ENCODE results near the gene TAC4. TPM values are rescaled to one million over a fixed set of nuclear protein-coding genes. Genes with fewer than 3 reads are reported as not detected.

The TAC4 gene
- total RNA-seq, 2 donors from 2014 or later: 1.5 to 3.2 TPM

DNA sequence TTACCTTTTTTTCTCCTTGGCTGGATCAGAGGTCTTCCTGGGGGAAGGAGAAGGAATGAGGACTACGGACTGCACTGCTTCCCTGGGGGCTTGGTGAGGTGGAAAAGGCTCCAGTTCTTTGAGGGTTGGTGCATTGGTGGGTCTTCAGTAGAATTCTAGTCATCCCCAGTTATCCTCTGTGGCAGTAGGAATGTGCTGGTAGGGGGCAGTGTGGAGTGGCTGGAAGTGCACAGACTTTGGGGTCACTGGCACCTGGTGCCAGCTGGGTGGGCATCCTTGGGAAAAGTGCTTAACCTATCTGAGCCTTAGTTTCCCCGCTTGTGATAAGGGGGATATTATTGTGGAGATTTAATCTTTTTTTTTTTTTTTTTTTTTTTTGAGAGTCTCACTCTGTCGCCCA lies 6.3 kb downstream of the TAC4 start:
- Histone ChIP-seq H3K9ac (ENCODE audit: extremely low read depth, low read length, poor library complexity, severe bottlenecking) (no peak overlapping the region), H3K4me3 (ENCODE audit: low read length) (no peak overlapping the region), H3K27ac (ENCODE audit: low read depth, low read length) (no peak overlapping the region), H3K9me3 (ENCODE audit: control insufficient read depth, low read length) (no peaks in the 10 kb centered on the region), H3K4me1 (ENCODE audit: control insufficient read depth, insufficient read depth, low read length) (peaks cover 12% of the 10 kb centered on the region), H3K27me3 (ENCODE audit: control insufficient read depth, insufficient read depth, low read length, poor library complexity, severe bottlenecking) (no peaks in the 10 kb centered on the region), H3K36me3 (ENCODE audit: control insufficient read depth, insufficient read depth, low read length) (peaks cover 5% of the 10 kb centered on the region)
- Mint-ChIP-seq H3K4me3 (no peak overlapping the region), H3K36me3 (ENCODE audit: low read depth) (peaks cover 25% of the 10 kb centered on the region), H3K4me1 (peaks cover 11% of the 10 kb centered on the region), H3K9me3 (no peaks in the 10 kb centered on the region), H3K27ac (no peak overlapping the region), H3K27me3 (ENCODE audit: insufficient read depth) (no peaks in the 10 kb centered on the region)
- TF ChIP-seq, protein P1, sequence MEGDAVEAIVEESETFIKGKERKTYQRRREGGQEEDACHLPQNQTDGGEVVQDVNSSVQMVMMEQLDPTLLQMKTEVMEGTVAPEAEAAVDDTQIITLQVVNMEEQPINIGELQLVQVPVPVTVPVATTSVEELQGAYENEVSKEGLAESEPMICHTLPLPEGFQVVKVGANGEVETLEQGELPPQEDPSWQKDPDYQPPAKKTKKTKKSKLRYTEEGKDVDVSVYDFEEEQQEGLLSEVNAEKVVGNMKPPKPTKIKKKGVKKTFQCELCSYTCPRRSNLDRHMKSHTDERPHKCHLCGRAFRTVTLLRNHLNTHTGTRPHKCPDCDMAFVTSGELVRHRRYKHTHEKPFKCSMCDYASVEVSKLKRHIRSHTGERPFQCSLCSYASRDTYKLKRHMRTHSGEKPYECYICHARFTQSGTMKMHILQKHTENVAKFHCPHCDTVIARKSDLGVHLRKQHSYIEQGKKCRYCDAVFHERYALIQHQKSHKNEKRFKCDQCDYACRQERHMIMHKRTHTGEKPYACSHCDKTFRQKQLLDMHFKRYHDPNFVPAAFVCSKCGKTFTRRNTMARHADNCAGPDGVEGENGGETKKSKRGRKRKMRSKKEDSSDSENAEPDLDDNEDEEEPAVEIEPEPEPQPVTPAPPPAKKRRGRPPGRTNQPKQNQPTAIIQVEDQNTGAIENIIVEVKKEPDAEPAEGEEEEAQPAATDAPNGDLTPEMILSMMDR (conservative IDR thresholded peaks at IDR 0.05): peak; percentile 59
- DNase-seq: no peak
- WGBS, 2 experiments (ENCODE audit: insufficient coverage in 1 of 2, insufficient read length in 1 of 2): 92% methylated on average over 1 of the region's 3 CpGs; no CpG with 5 or more reads in 1 of the 2 experiments

DNA sequence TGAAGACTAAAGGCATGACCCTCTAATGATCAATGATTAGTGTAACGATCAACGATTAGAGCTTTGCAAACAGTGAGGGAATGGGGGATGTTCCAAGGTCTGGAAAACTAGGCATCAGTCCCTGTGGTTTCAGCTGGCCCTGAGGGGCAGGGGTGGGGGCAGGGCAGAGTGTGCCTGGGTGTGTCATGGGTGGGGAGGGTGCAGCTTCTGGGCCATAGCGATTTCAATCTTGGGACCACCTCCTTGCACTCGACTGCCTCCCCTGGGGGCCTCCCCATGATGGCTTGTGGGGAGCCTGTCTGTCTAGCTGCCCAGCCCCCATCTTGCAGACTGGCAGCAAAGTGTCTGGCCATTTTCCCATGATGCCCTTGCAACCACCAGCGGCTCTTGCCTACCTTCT lies 8.4 kb downstream of the TAC4 start:
- Mint-ChIP-seq H3K4me3 (no peak overlapping the region), H3K36me3 (ENCODE audit: low read depth) (peaks cover 30% of the 10 kb centered on the region), H3K27me3 (ENCODE audit: insufficient read depth) (no peaks in the 10 kb centered on the region), H3K27ac (no peak overlapping the region), H3K9me3 (no peaks in the 10 kb centered on the region), H3K4me1 (no peaks in the 10 kb centered on the region)
- H3K4me1 ChIP-seq (ENCODE audit: control insufficient read depth, insufficient read depth, low read length): no peaks in the 10 kb centered on the region
- no peaks in the 10 kb centered on the region for H3K27me3 ChIP-seq (ENCODE audit: control insufficient read depth, insufficient read depth, low read length, poor library complexity, severe bottlenecking)
- H3K4me3 ChIP-seq (ENCODE audit: low read length): no peak overlapping the region
- H3K9me3 ChIP-seq (ENCODE audit: control insufficient read depth, low read length): no peaks in the 10 kb centered on the region
- peaks cover 5% of the 10 kb centered on the region for H3K36me3 ChIP-seq (ENCODE audit: control insufficient read depth, insufficient read depth, low read length)
- H3K27ac ChIP-seq (ENCODE audit: low read depth, low read length): no peak overlapping the region
- WGBS, 2 experiments (ENCODE audit: insufficient coverage in 1 of 2, insufficient read length in 1 of 2): 88 to 89% methylated on average over 5 of the region's 5 CpGs
- TF ChIP-seq, protein P1 (conservative IDR thresholded peaks at IDR 0.05): no peak
- H3K9ac ChIP-seq (ENCODE audit: extremely low read depth, low read length, poor library complexity, severe bottlenecking): no peak overlapping the region
- no peak for DNase-seq

DNA sequence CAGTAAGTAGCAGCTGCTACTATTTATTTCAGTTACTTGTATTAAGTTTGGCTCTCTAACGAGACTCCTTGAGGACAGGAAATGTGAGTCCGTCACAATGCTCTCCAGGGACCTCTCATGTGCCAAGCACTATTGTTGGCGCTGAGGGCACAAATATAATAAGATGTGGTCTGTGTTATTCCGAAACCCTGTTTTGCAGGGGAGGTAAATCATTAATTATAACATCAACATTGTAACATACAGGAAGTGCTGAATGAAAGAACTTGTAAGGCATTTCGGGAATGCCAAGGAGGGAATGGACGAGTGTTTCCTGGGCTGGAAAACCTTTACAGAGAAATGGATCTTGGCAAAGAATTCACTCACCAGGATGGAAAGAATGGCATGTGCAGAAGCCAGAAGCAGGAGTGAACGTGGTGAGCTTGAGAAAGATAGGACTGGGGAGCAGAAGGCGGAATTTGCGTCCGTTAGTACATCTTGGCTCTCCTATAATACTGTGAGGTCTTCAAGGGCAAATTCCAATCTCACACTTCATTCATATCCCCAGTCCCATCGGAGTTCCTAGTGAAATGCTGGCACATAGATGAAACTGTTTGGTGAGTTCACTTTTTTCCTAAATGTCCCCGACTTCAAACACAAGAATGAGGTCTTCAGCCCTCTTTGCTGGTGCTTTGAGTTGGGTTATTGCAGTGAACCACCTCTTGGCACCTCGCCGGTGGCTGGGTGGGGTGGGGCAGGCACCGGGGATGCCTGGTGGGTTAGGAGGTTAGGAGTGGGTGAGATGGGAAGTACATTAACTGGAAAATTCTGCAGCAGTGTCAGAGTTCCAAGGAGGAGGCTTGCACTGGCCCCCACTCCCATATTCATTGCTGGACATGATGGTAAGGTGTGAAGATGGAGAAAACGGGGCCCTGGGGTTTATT lies 11.5 kb downstream of the TAC4 start:
- no peak overlapping the region for H3K4me3 ChIP-seq (ENCODE audit: low read length)
- H3K4me1 Mint-ChIP-seq: no peaks in the 10 kb centered on the region
- H3K36me3 Mint-ChIP-seq (ENCODE audit: low read depth): peaks cover 38% of the 10 kb centered on the region
- H3K27me3 ChIP-seq (ENCODE audit: control insufficient read depth, insufficient read depth, low read length, poor library complexity, severe bottlenecking): no peaks in the 10 kb centered on the region
- H3K9me3 ChIP-seq (ENCODE audit: control insufficient read depth, low read length): no peaks in the 10 kb centered on the region
- no peaks in the 10 kb centered on the region for H3K27me3 Mint-ChIP-seq (ENCODE audit: insufficient read depth)
- H3K4me3 Mint-ChIP-seq: no peak overlapping the region
- H3K27ac Mint-ChIP-seq: peak overlapping the region; percentile 41
- TF ChIP-seq, protein P1 (conservative IDR thresholded peaks at IDR 0.05): no peak
- no peaks in the 10 kb centered on the region for H3K9me3 Mint-ChIP-seq
- no peak overlapping the region for H3K27ac ChIP-seq (ENCODE audit: low read depth, low read length)
- H3K9ac ChIP-seq (ENCODE audit: extremely low read depth, low read length, poor library complexity, severe bottlenecking): no peak overlapping the region
- 87 to 94% methylated on average over 11 to 14 of the region's 16 CpGs for WGBS, 2 experiments (ENCODE audit: insufficient coverage in 1 of 2, insufficient read length in 1 of 2)
- DNase-seq: no peak
- peaks cover 24% of the 10 kb centered on the region for H3K36me3 ChIP-seq (ENCODE audit: control insufficient read depth, insufficient read depth, low read length)
- H3K4me1 ChIP-seq (ENCODE audit: control insufficient read depth, insufficient read depth, low read length): no peaks in the 10 kb centered on the region

All from endodermal cell (in vitro differentiated cells).